Muscle layer of duodenum (tissue), 2 donors: ENCODE data around the gene SMURF2.
A peak's percentile ranks its signal among the peaks of the same experiment; 100 is the strongest.

Source experiments
- H3K27ac ChIP-seq: one replicate; pipeline ENCODE4 v1.7.0; 2013; ENCODE audit warnings: mild to moderate bottlenecking, low read length
- H3K27me3 ChIP-seq: one replicate; pipeline ENCODE4 v1.7.0; 2013; ENCODE audit warnings: low read depth, mild to moderate bottlenecking, control low read depth, low read length
- H3K36me3 ChIP-seq, 2 donors: one replicate each; pipeline ENCODE4 v1.7.0; 2013; ENCODE audit warnings: low read length in 2 of 2, control low read depth in 1 of 2, mild to moderate bottlenecking in 1 of 2; ENCODE audit not compliant: insufficient read depth in 2 of 2, control insufficient read depth in 1 of 2
- H3K4me1 ChIP-seq, 2 donors: one replicate each; pipeline ENCODE4 v1.7.0; 2013; ENCODE audit warnings: low read length in 2 of 2, mild to moderate bottlenecking in 2 of 2, control low read depth in 1 of 2, moderate library complexity in 1 of 2; ENCODE audit not compliant: insufficient read depth in 2 of 2, control insufficient read depth in 1 of 2
- H3K4me3 ChIP-seq, 2 donors: one replicate each; pipeline ENCODE4 v1.7.0; 2013; ENCODE audit warnings: low read length in 2 of 2, low read depth in 1 of 2, mild to moderate bottlenecking in 1 of 2
- H3K9me3 ChIP-seq, 2 donors: one replicate each; pipeline ENCODE4 v1.7.0; 2013; ENCODE audit warnings: low read length in 2 of 2, control low read depth in 1 of 2, mild to moderate bottlenecking in 1 of 2; ENCODE audit not compliant: control insufficient read depth in 1 of 2
- donor health status: healthy.

Gene SMURF2

GRCh38 chr17:64506576-64507412 lies 155.3 kb downstream of the SMURF2 start, which contains the start of gene CEP95:
Gene CEP95, plus strand, starts transcription at chr17:64506977. Its CDS starts 121 bp downstream, at chr17:64507098.
- H3K4me3 ChIP-seq: peak within 1 kb of the TSS; percentile 83 to 100
- peaks cover 21 to 53% of the 10 kb centered on the region in 2 donors for H3K4me1 ChIP-seq
- H3K27me3 ChIP-seq: no peaks in the 10 kb centered on the region
- peak within 1 kb of the TSS; percentile 100 for H3K27ac ChIP-seq
- peaks cover 42 to 58% of the 10 kb centered on the region in 2 donors for H3K36me3 ChIP-seq
- H3K9me3 ChIP-seq: no peaks in the 10 kb centered on the region

- H3K36me3 ChIP-seq: peaks cover 47 to 64% of the 10 kb centered on the region in 2 donors
These were observed 155.9 kb downstream of the SMURF2 start, which contains the start of gene DDX5 for GRCh38 chr17:64506201-64506575. Gene DDX5, minus strand, starts transcription at chr17:64506289. Its CDS starts 170 bp downstream, at chr17:64506119.

GRCh38 chr17:64505340-64506200 lies 156.5 kb downstream of the SMURF2 start:
- H3K27ac ChIP-seq: peak overlapping the region; percentile 100
- H3K36me3 ChIP-seq: peaks cover 54 to 68% of the 10 kb centered on the region in 2 donors
- no peaks in the 10 kb centered on the region for H3K9me3 ChIP-seq
- H3K4me3 ChIP-seq: peak overlapping the region; percentile 83 to 100
- H3K27me3 ChIP-seq: no peaks in the 10 kb centered on the region
- H3K4me1 ChIP-seq: peaks cover 21 to 65% of the 10 kb centered on the region in 2 donors

More at GRCh38 chr17:64506201-64506575, 155.9 kb downstream of the SMURF2 start, which contains the start of gene DDX5:
- Histone ChIP-seq H3K4me3 (peak within 1 kb of the TSS; percentile 83 to 100), H3K27ac (peak within 1 kb of the TSS; percentile 100), H3K9me3 (no peaks in the 10 kb centered on the region), H3K27me3 (no peaks in the 10 kb centered on the region), H3K4me1 (peaks cover 21 to 59% of the 10 kb centered on the region in 2 donors)

DNA sequence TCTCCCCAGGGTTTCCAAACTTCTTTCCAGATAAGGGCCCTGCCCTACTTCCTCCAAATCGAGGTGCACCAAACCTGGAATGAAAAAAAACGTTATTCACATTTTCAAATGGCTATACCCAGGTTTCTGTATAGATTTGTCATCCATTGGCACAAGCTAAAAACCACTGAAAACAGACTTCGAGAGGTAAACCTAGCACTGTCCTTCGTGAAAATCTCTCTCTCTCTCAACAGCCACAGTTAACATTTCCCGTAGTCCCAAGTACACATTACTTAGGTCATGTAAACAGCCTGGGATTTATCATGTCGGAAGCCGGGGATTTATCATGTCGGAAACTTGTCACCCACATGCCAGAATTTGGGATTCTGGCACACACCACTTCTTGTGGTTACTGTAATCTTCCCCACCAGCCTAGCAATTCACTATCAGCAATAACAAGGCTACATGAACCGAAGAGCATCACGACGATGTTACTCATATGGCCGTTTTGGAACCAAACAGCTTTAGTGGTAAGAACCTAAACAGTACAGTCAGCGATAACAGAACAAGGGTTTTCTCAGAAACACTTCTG lies 157.3 kb downstream of the SMURF2 start:
- Histone ChIP-seq H3K36me3 (peaks cover 56 to 72% of the 10 kb centered on the region in 2 donors), H3K9me3 (no peaks in the 10 kb centered on the region), H3K4me1 (peaks cover 21 to 67% of the 10 kb centered on the region in 2 donors), H3K4me3 (peak overlapping the region; percentile 83 to 100), H3K27ac (peak overlapping the region; percentile 100), H3K27me3 (no peaks in the 10 kb centered on the region)

- H3K4me1 ChIP-seq: peaks cover 21 to 66% of the 10 kb centered on the region in 2 donors
- peak overlapping the region; percentile 100 for H3K27ac ChIP-seq
- no peaks in the 10 kb centered on the region for H3K27me3 ChIP-seq
- no peaks in the 10 kb centered on the region for H3K9me3 ChIP-seq
- peaks cover 62 to 75% of the 10 kb centered on the region in 2 donors for H3K36me3 ChIP-seq
- H3K4me3 ChIP-seq: peak overlapping the region; percentile 83 to 100
These were observed 158.0 kb downstream of the SMURF2 start for GRCh38 chr17:64503821-64504768.

DNA sequence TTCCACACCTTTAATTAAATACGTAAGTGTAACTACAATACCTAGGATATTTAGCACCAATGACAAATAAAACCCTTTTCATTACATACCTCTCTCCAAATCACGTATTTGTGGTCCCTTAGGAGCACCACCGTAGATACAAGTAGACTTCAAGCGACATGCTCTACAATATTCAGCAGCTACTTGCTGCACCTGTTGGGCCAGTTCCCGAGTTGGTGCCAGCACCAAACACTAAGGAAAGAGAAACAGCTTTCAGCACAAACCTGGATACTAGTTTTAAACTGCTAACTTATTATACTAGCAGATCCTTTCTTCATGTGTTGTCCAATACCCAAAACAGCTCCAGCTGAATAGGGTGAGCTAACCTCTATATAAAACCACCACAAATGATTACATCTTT lies 158.8 kb downstream of the SMURF2 start:
- H3K9me3 ChIP-seq: no peaks in the 10 kb centered on the region
- H3K4me3 ChIP-seq: peak overlapping the region; percentile 83 to 100
- H3K27me3 ChIP-seq: no peaks in the 10 kb centered on the region
- H3K4me1 ChIP-seq: peaks cover 21 to 64% of the 10 kb centered on the region in 2 donors
- H3K27ac ChIP-seq: peak overlapping the region; percentile 100
- H3K36me3 ChIP-seq: peaks cover 68 to 80% of the 10 kb centered on the region in 2 donors

DNA sequence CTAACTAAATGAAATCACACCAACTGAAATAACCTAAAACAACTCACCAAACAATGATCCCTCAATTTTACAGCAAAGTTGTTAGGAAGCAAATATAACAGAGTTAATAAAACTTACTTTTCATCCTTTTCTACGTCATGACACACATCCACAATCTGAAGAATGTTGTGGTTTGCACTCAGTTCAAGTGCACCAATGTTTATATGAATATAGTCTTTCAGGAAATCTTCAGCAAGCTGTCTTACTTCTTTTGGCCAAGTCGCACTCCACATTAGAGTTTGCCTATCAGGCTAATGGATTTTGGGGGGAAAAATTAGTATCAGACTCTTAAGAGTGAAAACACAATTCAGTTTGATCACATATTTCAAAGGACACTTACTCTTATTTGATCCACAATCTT lies 159.3 kb downstream of the SMURF2 start:
- Histone ChIP-seq H3K4me3 (peak overlapping the region; percentile 5 to 23), H3K27ac (peak overlapping the region; percentile 100), H3K4me1 (peaks cover 21 to 62% of the 10 kb centered on the region in 2 donors), H3K27me3 (no peaks in the 10 kb centered on the region), H3K36me3 (peaks cover 73 to 85% of the 10 kb centered on the region in 2 donors), H3K9me3 (no peaks in the 10 kb centered on the region)

- H3K36me3 ChIP-seq: peaks cover 74 to 86% of the 10 kb centered on the region in 2 donors
- no peaks in the 10 kb centered on the region for H3K9me3 ChIP-seq
- no peak overlapping the region for H3K27ac ChIP-seq
- no peaks in the 10 kb centered on the region for H3K27me3 ChIP-seq
- H3K4me3 ChIP-seq: peak overlapping the region in 1 of 2 donors; percentile 23
- H3K4me1 ChIP-seq: peaks cover 21 to 67% of the 10 kb centered on the region in 2 donors
These were observed 160.1 kb downstream of the SMURF2 start for GRCh38 chr17:64502021-64502420.

DNA sequence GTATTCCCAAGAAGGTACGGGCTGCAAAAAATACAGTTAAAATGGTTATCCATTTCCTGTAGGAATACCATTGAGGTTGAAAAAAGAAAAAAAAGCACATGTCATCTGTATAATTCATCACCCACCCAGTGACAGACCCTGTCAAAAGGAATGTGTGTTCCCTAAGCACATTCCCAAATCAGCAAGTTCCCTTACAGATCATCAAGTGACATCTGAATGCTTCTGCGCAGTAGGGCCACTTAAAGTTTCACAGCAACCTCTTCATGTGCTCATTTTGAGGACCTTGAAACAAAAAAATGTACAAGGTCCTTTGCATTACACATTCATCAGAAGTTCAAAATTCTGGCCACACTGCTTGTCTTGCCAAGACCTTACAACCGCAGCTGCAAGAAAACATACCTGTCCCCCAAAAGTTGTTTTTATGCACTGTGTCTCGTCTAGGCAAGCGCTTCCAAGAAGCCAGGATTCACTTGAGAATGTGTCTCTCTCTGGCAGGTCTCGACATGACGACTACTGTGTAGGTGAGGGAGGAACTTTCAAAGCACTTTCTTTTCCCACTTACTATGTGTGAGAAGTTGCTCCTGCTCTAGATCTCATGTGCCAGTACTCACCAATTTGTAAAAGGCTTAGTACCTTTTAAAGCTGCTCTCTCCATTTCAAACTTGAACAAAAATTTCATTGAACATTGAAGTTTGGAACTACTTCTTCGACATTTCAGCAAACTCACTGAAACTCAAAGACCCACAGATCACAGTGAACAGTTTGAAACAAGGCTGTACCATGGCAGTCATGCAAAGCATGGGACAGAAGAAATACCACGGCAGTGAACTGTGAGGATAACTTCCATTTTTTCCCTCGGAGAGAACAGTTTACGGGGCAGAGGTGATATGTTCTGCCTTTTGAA lies 161.0 kb downstream of the SMURF2 start:
- Histone ChIP-seq H3K4me3 (no peak overlapping the region), H3K9me3 (no peaks in the 10 kb centered on the region), H3K27me3 (no peaks in the 10 kb centered on the region), H3K4me1 (peaks cover 21 to 67% of the 10 kb centered on the region in 2 donors), H3K27ac (no peak overlapping the region), H3K36me3 (peaks cover 74 to 80% of the 10 kb centered on the region in 2 donors)
